Natural killer cell (primary cell): ENCODE measurements around the gene OR52B2. TPM values are rescaled to one million over a fixed set of nuclear protein-coding genes. Genes with fewer than 3 reads are reported as not detected.

ENCODE experiments used
- ATAC-seq, 3 donors: fragments of 150-1000 bp in 2 of 3; fragments of 200-7000 bp in 1 of 3; cut with Tn5 transposase; 1 replicate in 1 of 3; 2 replicates in 2 of 3; pipeline ENCODE4 v1.10.0; 2021; ENCODE audit warnings: mild to moderate bottlenecking in 2 of 3, moderate library complexity in 2 of 3
- DNase-seq, 2 donors: peaks; one replicate each; pipeline versions ENCODE4 v3.0.0 to v3.0.0-alpha.2; 2013 to 2021; ENCODE audit warnings: mixed read lengths in 1 of 2
- H3K27ac ChIP-seq: one replicate; pipeline ENCODE4 v1.5.1; 2013; ENCODE audit warnings: mild to moderate bottlenecking, low read length
- H3K27me3 ChIP-seq: one replicate; pipeline ENCODE4 v1.6.1; 2013; ENCODE audit warnings: low read length; ENCODE audit not compliant: control insufficient read depth, insufficient read depth
- H3K36me3 ChIP-seq: one replicate; pipeline ENCODE4 v1.6.1; 2013; ENCODE audit warnings: low read length; ENCODE audit not compliant: control insufficient read depth, insufficient read depth
- H3K4me1 ChIP-seq: one replicate; pipeline ENCODE4 v1.6.1; 2013; ENCODE audit warnings: low read length; ENCODE audit not compliant: control insufficient read depth, insufficient read depth
- H3K4me3 ChIP-seq: one replicate; pipeline ENCODE4 v1.5.1; 2013; ENCODE audit warnings: low read length
- H3K9me3 ChIP-seq: one replicate; pipeline ENCODE4 v1.6.1; 2013; ENCODE audit warnings: low read length; ENCODE audit not compliant: control insufficient read depth, insufficient read depth
- H3K27ac Mint-ChIP-seq, 2 donors: one replicate each; pipeline ENCODE4 v1.8.0; 2022; ENCODE audit warnings: mild to moderate bottlenecking in 2 of 2, mixed read lengths in 2 of 2, moderate library complexity in 1 of 2
- H3K27me3 Mint-ChIP-seq, 2 donors: one replicate each; pipeline ENCODE4 v1.8.0; 2022; ENCODE audit warnings: low read depth in 2 of 2, mixed read lengths in 2 of 2
- H3K36me3 Mint-ChIP-seq: one replicate; pipeline ENCODE4 v1.8.0; 2022; ENCODE audit warnings: mixed read lengths
- H3K4me1 Mint-ChIP-seq, 2 donors: one replicate each; pipeline ENCODE4 v1.8.0; 2022; ENCODE audit warnings: mixed read lengths in 2 of 2
- H3K4me3 Mint-ChIP-seq: one replicate; pipeline ENCODE4 v1.8.0; 2022; ENCODE audit warnings: mild to moderate bottlenecking, moderate library complexity, mixed read lengths
- H3K9me3 Mint-ChIP-seq, 2 donors: one replicate each; pipeline ENCODE4 v1.8.0; 2022; ENCODE audit warnings: mixed read lengths in 2 of 2
- WGBS: methylation state at CpG from one replicate; pipeline ENCODE4 v1.1.7; 2013; ENCODE audit warnings: missing lambda C conversion rate; ENCODE audit not compliant: insufficient coverage; 5-methylcytosine and 5-hydroxymethylcytosine counted together
- intact Hi-C: fragments of 100-400 bp; cut with micrococcal nuclease; formaldehyde crosslinking; loops from one replicate; pipeline ENCODE4 v1.14.2; 2022
- total RNA-seq, 4 donors: library from RNA; stranded (reverse); fragments of 120-200 nt in 1 of 4; gene quantifications; one replicate each; pipeline versions ENCODE4 v1.2.3 to v1.2.4, GENCODE V29; 2013 to 2022
- TF ChIP-seq, protein P1 (sequence below): fragments of 200-600 bp; IDR thresholded peaks from one replicate; pipeline ENCODE4 v1.8.0; 2022; ENCODE audit warnings: antibody characterized with exemption

The OR52B2 gene
- total RNA-seq, 3 donors from 2014 or later (not counting 1 experiment from before 2014, with no cell fraction given), result 0.35 TPM; not detected in 2

DNA sequence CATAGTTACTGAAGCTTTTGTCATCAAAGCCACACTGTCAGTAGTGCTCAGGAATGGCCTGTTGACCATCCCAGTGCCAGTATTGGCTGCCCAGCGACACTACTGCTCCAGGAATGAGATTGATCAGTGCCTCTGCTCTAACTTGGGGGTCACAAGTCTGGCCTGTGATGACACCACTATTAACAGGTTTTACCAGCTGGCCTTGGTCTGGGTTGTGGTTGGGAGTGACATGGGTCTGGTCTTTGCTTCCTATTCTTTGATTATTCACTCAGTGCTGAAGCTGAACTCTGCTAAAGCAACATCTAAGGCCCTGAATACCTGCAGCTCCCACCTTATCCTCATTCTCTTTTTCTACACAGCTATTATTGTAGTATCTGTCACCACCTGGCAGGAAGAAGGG lies 41.1 kb downstream of the OR52B2 start:
- no peak overlapping the region for H3K4me3 Mint-ChIP-seq
- H3K27ac ChIP-seq, result no peak overlapping the region
- intact Hi-C loops, result no loop called here

DNA sequence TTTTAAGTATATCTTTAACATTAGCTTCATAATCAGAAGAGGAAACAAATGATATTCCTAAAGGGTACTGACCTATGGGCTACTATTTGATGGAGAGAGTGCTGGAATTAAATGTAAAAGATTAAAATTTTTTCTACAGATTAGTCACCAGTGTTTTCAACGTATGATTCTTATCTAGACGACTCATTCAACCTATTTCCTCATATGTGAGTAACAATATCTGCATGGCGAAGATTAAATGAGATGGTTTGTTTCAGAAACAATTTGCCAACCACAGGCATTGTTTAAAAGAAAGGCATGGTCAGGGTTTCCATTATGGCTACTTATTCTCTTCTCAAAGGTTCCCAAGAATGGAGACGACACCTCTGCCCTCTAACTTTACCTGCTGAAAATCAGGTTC lies 42.2 kb downstream of the OR52B2 start:
- intact Hi-C loops, result no loop called here
- Histone ChIP-seq H3K4me1 (no peaks in the 10 kb centered on the region), H3K4me3 (no peak overlapping the region), H3K27me3 (no peaks in the 10 kb centered on the region), H3K27ac (no peak overlapping the region), H3K9me3 (no peaks in the 10 kb centered on the region), H3K36me3 (no peaks in the 10 kb centered on the region)
- Mint-ChIP-seq H3K27ac (no peak overlapping the region), H3K4me3 (no peak overlapping the region), H3K36me3 (no peaks in the 10 kb centered on the region), H3K4me1 (peaks cover 5 to 6% of the 10 kb centered on the region in 2 donors), H3K9me3 (no peaks in the 10 kb centered on the region), H3K27me3 (peaks cover 6 to 15% of the 10 kb centered on the region in 2 donors)
- WGBS, result 68% methylated on average over 2 of the region's 4 CpGs
- ATAC-seq (no peak), DNase-seq (no peak)
- TF ChIP-seq, protein P1, sequence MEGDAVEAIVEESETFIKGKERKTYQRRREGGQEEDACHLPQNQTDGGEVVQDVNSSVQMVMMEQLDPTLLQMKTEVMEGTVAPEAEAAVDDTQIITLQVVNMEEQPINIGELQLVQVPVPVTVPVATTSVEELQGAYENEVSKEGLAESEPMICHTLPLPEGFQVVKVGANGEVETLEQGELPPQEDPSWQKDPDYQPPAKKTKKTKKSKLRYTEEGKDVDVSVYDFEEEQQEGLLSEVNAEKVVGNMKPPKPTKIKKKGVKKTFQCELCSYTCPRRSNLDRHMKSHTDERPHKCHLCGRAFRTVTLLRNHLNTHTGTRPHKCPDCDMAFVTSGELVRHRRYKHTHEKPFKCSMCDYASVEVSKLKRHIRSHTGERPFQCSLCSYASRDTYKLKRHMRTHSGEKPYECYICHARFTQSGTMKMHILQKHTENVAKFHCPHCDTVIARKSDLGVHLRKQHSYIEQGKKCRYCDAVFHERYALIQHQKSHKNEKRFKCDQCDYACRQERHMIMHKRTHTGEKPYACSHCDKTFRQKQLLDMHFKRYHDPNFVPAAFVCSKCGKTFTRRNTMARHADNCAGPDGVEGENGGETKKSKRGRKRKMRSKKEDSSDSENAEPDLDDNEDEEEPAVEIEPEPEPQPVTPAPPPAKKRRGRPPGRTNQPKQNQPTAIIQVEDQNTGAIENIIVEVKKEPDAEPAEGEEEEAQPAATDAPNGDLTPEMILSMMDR, result no peak

More for the DNA sequence above, 41.1 kb downstream of the OR52B2 start:
- no peak overlapping the region for H3K27ac Mint-ChIP-seq
- Histone ChIP-seq H3K4me3 (no peak overlapping the region), H3K27me3 (no peaks in the 10 kb centered on the region), H3K9me3 (no peaks in the 10 kb centered on the region), H3K4me1 (no peaks in the 10 kb centered on the region), H3K36me3 (no peaks in the 10 kb centered on the region)
- no peaks in the 10 kb centered on the region for H3K36me3 Mint-ChIP-seq
- peaks cover 5 to 6% of the 10 kb centered on the region in 2 donors for H3K4me1 Mint-ChIP-seq
- ATAC-seq (no peak), DNase-seq (no peak)
- no peaks in the 10 kb centered on the region for H3K9me3 Mint-ChIP-seq
- TF ChIP-seq, protein P1, result no peak
- peaks cover 9 to 21% of the 10 kb centered on the region in 2 donors for H3K27me3 Mint-ChIP-seq
- WGBS, result 83% methylated on average over 1 of the region's 1 CpG

DNA sequence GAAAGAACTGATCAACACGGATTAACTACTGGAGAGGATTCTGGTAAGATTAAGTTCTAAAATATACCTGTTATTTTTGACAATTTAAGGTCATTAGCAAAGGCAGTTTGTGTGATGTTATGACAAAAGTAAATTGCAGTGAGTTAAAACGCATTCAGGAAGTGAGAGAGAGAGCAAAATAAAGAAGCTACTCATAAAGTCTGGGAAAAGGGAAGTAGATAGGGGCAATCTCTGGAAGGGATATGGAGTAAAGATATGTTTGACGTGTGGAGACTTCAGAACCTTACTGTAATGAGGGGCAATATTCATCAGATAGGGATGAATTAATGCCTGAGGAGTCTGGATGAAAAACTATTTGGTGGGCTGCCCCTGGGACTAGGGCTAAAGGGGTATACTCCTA lies 45.9 kb downstream of the OR52B2 start:
- DNase-seq (no peak), ATAC-seq (no peak)
- H3K27me3 Mint-ChIP-seq, result peaks cover 6 to 12% of the 10 kb centered on the region in 2 donors
- Histone ChIP-seq H3K4me1 (no peaks in the 10 kb centered on the region), H3K9me3 (no peaks in the 10 kb centered on the region), H3K36me3 (no peaks in the 10 kb centered on the region), H3K27me3 (no peaks in the 10 kb centered on the region), H3K4me3 (no peak overlapping the region), H3K27ac (no peak overlapping the region)
- no peak overlapping the region for H3K27ac Mint-ChIP-seq
- H3K4me3 Mint-ChIP-seq, result no peak overlapping the region
- no peaks in the 10 kb centered on the region for H3K9me3 Mint-ChIP-seq
- TF ChIP-seq, protein P1, result no peak
- 61% methylated on average over 3 of the region's 3 CpGs for WGBS
- peaks cover 1% of the 10 kb centered on the region for H3K36me3 Mint-ChIP-seq
- peaks cover 3% of the 10 kb centered on the region in 2 donors for H3K4me1 Mint-ChIP-seq
- intact Hi-C loops, result no loop called here

Other genes starting within 250 kb of the OR52B2 start
- not detected for gene OR56A3, start 228.1 kb downstream of the OR52B2 start, total RNA-seq
- gene OR56A5, start 201.8 kb downstream of the OR52B2 start, total RNA-seq, result under 1 TPM in 1 of 3 donors, not detected in 2; 0.41 TPM
- under 1 TPM in 1 of 3 donors, not detected in 2; 0.35 TPM for gene OR52L1, start 183.3 kb downstream of the OR52B2 start, total RNA-seq
- gene OR56A4, start 163.4 kb downstream of the OR52B2 start, total RNA-seq, result under 1 TPM; 0.09 to 0.13 (median 0.09) TPM
- gene OR56A1, start 139.6 kb downstream of the OR52B2 start, total RNA-seq, result under 1 TPM in 2 of 3 donors, not detected in 1; 0.05 to 0.16 TPM
- gene OR56B4, start 62.6 kb downstream of the OR52B2 start, total RNA-seq, result not detected
- gene OR52W1, start 28.9 kb upstream of the OR52B2 start, total RNA-seq, result not detected
- not detected for gene C11orf42, start 35.2 kb upstream of the OR52B2 start, total RNA-seq
- 10 to 100 TPM; 50.6 to 76.9 (median 58.4) TPM for gene FHIP1B, start 64.3 kb upstream of the OR52B2 start, total RNA-seq
- under 1 TPM; 0.35 to 0.50 (median 0.39) TPM for gene CNGA4, start 68.8 kb upstream of the OR52B2 start, total RNA-seq
- gene CCKBR, start 89.5 kb upstream of the OR52B2 start, total RNA-seq, result not detected
- not detected for gene CAVIN3, start 150.2 kb upstream of the OR52B2 start, total RNA-seq
- 10 to 100 TPM; 52.7 to 63.3 (median 56.1) TPM for gene SMPD1, start 220.1 kb upstream of the OR52B2 start, total RNA-seq
- gene APBB1, start 248.8 kb upstream of the OR52B2 start, total RNA-seq, result 10 to 100 TPM; 62.8 to 77.1 (median 67.5) TPM